HG03280 (cell line): ENCODE results near the gene TENM4.
"Not testable (repeated sequence)": the region's sequence is repeated elsewhere in the genome, so short reads cannot be mapped to it uniquely, and the experiment has no call there.

ENCODE experiments used
- ATAC-seq: cut with Tn5 transposase; IDR thresholded peaks from one replicate; pipeline ENCODE4 v1.9.1; 2021; ENCODE audit warnings: mild to moderate bottlenecking, moderate library complexity; ENCODE audit not compliant: unreplicated experiment

The TENM4 gene

GRCh38 chr11:79258576-79258975 is 182.3 kb downstream of the TENM4 start:
- no peak for ATAC-seq

DNA sequence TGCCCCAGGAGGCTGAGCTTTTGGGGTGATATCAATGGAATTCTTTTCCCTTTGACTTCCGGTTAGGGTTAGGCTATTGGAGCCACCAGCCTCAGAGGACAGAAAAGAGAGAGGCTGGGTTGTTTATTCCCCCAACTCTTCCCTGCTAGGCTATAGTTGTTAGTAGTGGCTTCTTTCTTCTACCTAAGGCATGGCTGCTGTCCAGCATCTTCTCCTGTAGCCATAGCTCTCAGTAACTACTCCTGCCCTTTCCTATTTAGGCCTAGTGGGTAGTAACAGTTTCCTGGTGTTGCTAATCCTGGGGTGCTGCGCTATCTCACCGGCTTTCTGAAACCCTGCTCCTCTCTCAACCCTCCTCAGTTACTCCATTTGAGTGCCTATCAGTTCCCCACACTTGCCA is 184.9 kb downstream of the TENM4 start:
- no peak for ATAC-seq

DNA sequence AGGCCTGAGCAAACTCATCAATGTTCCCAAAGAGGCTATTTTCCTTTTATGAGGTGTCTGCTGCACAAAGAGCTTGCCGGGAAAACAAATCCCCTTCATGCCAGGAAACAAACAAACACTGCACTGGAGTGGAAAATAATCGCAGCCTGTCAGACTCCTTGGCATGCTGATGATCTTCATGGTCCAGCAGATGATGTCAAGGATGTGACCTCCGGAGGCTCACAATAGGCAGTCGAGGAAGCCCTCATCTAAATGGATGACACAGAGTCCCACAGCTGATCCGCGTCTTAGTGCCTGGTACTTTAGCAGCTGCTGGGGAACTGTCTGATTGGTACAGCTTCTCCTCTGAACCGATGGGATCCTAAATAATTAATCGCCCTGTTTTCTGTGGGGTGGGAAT is 187.6 kb downstream of the TENM4 start:
- no peak for ATAC-seq

GRCh38 chr11:79249295-79249993 is 191.4 kb downstream of the TENM4 start:
- ATAC-seq, result no peak

DNA sequence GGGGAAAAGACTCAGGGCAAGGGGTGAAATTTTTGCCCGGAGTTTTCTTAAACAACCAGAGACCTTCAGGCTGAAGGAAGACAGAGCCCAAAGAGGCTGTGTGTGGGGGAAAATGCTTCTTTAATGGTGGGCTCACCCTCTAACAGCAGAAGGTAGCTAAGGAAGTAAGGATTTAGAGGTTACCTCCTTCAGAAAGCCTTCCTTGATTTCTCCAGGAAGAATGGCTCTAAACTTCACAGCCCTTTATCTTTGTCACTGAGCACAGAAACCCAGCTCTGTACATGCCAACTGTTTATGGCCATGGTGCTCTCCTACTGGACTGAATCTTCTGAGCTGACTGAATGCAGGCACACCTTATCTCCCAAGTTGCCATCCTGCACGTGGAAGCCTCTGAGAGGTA is 196.0 kb downstream of the TENM4 start:
- ATAC-seq, result no peak

- ATAC-seq, result no peak
Measured at GRCh38 chr11:79244241-79244772, 196.5 kb downstream of the TENM4 start.

GRCh38 chr11:79243422-79244210 is 197.2 kb downstream of the TENM4 start:
- no peak for ATAC-seq

GRCh38 chr11:79242616-79243015 is 198.2 kb downstream of the TENM4 start:
- ATAC-seq, result no peak

DNA sequence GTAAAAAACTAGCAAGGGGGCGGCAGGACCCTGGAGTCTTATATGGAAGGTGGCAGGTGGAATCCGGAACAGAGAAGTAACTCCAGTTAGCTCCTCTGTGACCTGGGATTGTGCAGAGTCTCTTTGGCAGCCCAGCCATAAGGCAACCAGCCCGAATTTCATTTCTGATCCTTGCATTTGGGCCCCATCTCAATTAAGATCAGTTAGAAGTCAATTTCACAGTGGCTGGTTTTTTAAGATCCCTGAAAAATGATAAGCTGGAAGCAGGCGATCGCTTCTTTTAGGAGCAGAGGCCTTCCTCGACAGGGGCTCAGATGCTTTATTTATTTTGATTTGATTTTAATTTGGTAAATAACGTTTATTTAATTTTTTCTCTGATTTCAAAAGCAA is 199.0 kb downstream of the TENM4 start:
- no peak for ATAC-seq

DNA sequence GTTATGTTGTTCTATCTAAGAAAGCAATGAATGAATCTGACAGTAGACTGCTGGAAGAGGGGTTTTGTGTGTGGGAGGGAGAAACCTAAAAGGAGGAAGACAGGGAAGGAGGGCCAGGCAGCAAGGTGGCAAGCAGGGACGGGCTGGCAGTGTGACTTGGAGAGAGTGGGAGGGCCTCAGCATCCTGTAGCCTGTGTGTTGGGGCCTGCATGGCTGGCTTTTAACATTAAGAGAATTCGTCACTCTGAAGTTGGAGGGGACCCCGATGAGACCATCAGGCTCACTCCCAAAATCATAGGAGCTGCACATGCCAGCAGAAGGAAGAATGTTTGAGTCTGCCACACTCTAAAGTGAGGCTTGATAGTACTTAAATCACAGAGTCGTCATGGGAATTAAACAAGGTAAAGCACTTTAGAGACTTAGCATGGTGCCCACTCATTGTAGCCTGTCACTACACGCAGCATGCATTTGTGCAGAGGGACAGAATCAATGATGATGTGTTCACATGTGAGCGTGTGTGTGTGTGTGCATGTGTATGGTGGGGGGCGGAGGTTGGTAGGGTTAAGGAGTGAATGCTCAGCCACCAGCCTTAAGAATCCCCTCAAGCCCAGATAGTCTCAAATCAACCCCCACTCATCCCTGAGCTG is 199.5 kb downstream of the TENM4 start:
- ATAC-seq, result no peak

- ATAC-seq, result no peak
Measured at GRCh38 chr11:79237703-79238102, 203.1 kb downstream of the TENM4 start.

- ATAC-seq, result no peak
Measured at GRCh38 chr11:79237091-79237490, 203.7 kb downstream of the TENM4 start.

DNA sequence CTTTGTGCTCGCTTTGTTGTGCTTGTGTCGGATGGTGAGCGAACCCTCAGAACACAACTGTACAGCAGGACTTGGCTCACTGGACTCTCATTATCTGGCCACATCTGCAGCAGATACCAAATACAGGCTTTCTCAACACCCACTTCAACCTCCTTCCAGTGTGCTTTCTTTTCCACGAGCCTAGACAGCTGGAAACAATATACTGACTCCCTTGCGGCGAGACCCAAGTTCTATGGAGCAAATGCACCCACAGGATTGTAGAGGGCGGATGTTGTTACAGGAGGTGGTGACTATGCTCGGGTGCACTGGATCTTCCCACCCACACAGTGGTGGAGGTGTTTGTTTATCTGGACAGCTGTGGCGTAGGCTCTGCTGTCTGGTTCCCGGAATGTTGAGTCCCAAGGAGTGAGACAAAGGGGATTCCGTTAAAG is 204.3 kb downstream of the TENM4 start:
- ATAC-seq, result no peak

- ATAC-seq, result no peak
Measured at GRCh38 chr11:79235696-79236095, 205.1 kb downstream of the TENM4 start.

DNA sequence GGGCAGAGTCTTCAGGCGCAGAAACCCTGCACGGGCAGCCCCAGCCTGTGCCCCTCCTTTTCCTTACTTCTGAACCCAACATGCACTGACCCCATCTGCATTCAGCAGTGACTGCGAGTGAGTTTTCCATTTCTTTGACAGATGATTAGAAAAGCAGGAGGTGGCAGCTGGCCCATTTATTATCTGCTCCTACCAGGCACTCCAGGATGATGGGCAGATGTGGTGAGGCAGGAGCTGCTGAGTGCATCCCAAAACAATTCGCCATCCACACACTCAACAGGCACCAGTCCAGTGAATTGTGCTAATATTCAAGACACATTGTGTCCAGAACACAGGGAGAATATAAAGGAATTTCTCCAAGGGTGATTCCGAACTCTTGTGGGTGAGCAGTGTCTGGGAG is 208.5 kb downstream of the TENM4 start:
- no peak for ATAC-seq

DNA sequence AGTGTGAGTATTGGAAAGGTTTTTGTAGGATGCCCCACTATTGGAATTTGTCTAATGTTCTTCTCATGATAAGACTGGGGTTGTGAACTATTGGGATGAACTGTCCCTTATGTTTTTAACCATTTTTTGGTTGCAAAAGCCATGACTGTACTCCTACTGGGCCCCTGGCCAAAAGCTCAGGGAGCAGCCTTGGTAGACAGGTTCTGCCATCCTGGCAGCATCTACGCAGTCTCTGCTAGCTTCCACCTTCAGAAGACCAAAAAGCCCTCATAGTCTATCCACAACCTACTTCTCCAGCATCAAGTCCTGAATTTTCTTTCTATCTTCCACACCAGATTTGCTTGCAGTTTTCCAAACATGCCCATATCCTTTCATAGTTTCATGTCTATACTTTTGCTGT is 211.8 kb downstream of the TENM4 start:
- ATAC-seq, result no peak

GRCh38 chr11:79227767-79228755 is 212.8 kb downstream of the TENM4 start:
- ATAC-seq, result no peak

DNA sequence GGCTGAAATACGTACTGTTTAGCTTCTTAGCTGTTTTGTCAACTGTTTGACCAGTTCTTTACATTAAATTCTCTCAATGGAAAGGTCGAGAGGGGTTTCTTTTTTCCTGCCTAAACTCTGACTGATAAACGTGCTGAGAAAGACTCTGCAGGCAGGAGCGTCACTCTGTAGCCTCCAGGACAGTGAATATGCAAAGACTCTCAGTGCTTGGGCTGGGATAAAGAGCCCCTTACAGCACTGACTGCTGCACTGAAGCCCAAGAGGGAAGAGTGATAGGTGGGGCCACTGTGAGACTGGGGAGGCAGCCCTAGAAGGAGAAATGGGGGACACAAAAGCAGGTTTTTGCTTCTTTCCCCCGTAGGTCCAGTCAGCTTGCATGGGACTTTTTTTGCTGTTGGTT is 213.5 kb downstream of the TENM4 start:
- ATAC-seq, result no peak

DNA sequence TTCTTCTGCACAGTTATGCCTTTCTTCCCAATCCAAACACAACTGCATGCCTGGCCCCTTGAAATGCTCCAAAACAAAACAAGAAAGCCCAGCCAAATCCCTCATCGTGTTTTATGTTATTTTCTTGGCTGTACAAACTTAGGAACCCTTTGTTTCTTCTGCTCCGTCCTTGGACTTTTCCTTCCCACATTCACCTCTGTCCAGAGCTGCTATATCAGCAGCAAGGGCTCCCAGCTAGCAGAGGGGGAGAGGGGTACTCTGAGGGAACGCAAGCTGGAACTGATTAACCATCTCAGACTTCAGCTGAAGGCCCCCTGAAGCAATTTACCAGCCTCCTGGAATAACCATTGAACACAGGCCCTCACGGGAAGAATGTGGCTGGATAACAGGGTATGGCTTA is 214.7 kb downstream of the TENM4 start:
- no peak for ATAC-seq

DNA sequence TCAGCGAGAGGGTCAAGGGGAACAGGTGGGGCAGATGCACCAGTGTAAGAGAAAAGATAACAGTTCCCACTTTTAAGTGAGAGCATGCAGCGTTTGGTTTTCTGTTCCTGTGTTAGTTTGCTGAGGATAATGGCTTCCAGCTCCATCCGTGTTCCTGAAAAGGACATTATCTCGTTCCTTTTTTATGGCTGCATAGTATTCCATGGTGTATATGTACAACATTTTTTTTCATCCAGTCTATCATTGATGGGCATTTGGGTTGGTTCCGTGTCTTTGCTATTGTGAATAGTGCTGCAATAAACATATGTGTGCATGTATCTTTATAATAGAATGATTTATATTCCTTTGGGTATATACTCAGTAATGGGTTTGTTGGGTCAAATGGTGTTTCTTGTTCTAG is 218.7 kb downstream of the TENM4 start:
- ATAC-seq, result not testable (repeated sequence)
